NCI-H1105 (cell line): Measurements from ENCODE around the gene PRDM16.
A peak's percentile ranks its signal among the peaks of the same experiment; 100 is the strongest.

Experiments
- DNase-seq: peaks from one replicate; lab custom pipeline; 2025; lab: John Stamatoyannopoulos, UW

The PRDM16 gene

DNA sequence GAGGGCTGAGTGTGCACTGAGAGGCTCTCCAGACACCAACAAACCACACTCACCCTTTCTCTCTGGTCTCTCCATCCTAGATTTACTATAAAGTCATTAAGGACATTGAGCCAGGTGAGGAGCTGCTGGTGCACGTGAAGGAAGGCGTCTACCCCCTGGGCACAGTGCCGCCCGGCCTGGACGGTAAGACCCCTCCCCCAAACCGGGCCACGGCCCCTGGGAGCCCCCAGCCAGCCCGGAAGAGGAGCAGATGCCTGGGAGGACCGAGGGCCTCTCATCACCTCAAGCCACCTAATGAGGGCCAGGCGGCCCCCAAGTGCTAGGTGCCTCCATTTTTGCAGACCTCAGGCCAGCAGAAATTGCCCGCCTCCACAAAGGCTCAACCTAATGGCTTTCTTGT lies 327.4 kb downstream of the PRDM16 start:
- no peak for DNase-seq

DNA sequence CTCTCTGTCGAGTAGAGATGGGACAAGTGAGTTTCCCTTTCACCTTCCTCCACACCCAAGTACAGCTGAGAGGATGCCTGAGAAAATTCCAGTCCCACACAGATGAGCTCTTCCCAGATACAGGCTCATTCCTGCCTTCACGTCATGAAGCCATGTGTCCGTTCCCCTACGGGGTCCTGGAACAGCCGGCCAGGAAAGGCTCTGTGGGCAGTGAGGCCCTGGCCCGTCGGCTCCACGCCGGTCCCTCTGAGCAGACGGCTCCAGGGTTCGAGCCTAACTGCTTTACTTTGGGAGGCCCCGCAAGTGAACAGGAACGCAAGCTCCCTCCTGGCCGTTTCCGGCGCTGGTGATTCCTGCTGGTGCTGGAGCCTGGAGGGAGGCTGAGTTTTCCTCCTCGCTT lies 328.3 kb downstream of the PRDM16 start:
- DNase-seq: no peak

DNA sequence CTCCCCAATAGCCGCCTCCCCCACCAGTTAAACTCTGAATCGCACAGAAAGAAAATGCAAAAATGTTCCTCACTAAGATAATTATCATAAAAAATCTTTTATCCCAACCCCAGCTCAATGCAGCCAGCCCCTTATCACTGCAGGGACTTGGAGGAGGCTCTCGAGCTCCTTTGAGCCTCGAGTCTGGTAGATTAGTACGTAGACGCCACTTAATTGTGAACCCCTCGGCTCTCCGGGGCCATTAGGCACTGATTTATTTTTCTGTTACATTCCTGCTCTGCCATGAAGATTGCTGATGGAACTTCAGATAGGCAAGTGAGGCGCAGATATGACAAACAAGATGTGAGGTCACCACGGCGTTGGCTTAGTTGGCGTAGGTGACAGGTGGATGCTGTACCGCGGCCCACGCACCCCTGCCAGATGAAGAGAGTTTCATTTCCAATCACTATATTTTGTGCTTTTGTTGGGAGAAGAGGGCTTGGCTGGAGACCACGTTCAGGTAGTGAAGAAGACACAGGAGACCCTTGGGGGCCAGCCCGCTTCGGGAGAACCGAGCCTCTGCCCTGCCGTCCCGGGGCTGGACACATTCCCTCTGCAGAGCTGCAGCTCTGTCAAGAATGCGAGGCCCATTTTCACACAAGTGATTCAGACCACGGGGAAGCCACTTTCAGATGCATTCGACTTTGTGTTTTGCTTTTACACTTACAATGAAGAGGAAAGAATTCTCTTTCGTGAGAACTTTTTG lies 329.6 kb downstream of the PRDM16 start:
- no peak for DNase-seq

DNA sequence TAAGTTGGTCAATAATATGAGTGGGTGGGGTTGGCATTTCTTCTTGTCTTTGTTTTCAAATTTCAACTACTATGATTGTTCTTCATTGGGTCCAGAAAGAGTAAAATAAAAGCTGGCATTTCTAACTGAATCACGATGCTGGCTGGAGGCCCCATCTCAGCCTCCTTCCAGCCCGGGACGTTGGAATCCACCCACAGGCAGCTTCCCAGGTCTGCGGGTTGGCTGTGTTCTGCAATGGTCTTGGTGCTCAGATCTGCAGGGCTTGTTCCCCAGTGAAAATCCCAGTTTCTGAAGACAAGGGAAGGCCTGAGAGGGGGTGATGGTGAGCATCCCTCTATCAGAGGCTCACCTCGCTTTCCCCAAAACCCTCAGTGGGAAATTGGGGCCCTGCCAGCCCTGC lies 330.7 kb downstream of the PRDM16 start:
- DNase-seq: no peak

DNA sequence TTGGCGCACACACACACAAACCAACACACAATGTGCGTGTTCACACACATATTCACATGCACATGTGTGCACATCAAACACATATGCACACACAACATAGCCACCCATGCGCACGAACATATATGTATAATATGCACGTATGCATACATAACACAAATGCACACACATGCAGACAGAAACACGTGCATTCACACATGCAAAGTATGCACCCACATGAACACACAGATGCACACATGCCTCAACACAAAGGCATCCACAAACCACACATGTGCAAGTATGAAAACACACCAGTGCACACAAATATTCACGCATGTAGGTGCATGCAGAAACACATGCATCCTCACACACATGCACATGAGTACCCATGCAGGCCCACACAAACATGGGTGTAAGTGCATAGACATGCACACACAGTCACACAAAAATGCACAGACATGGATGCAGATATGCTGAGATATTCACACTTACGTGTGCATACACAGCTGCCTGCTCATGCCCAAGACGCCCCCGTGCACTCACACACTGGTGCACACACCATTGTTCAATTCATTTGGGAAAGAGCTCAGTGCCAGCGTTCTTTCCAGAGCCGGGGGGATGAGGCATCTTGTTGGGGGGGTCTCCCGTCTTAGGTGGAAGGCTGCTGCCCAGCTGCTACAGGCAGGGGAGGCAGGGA lies 332.7 kb downstream of the PRDM16 start:
- DNase-seq: no peak

DNA sequence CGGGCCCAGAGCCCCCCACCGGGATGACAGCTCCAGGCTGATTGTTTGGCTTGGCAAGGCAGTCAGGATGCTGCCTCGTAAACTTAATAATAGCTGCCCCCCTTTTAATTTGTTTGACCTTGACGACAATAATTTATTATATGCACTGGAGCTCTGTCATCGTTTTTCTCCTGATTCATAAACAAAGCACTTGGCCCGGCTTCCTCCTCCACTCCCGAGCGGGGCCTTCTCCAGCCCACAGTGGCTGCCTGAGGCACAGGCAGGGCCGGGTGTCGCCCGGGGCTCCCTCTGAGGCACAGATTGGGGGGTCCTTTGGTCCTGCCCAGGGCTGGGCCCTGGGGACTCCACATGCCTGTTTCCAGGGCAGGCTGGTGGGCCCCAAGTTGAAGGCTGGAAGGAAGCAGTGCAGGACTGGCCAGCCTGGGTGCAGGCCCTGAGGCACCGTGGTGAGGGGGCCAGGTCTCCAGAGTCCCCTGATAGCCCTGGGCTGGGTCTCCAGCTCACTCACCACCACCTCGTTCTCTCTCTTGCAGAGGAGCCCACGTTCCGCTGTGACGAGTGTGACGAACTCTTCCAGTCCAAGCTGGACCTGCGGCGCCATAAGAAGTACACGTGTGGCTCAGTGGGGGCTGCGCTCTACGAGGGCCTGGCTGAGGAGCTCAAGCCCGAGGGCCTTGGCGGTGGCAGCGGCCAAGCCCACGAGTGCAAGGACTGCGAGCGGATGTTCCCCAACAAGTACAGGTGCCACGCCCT lies 333.4 kb downstream of the PRDM16 start:
- peak; percentile 55 for DNase-seq

DNA sequence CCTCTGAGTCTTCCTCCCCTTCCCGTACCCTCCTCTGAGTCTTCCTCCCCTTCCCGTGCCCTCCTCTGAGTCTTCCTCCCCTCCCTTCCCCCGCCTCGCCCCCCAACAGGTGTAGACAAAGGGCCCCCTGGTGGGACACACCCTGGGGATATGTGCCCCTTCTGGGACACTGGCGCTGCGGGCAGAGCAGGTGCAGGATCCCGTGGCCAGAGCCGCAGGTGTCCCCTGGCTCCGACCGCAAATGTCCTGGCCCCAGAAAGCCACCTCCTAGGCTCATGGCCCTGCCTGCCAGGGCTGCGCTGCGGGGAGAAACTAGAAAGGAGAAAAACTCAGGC lies 334.0 kb downstream of the PRDM16 start:
- no peak for DNase-seq

DNA sequence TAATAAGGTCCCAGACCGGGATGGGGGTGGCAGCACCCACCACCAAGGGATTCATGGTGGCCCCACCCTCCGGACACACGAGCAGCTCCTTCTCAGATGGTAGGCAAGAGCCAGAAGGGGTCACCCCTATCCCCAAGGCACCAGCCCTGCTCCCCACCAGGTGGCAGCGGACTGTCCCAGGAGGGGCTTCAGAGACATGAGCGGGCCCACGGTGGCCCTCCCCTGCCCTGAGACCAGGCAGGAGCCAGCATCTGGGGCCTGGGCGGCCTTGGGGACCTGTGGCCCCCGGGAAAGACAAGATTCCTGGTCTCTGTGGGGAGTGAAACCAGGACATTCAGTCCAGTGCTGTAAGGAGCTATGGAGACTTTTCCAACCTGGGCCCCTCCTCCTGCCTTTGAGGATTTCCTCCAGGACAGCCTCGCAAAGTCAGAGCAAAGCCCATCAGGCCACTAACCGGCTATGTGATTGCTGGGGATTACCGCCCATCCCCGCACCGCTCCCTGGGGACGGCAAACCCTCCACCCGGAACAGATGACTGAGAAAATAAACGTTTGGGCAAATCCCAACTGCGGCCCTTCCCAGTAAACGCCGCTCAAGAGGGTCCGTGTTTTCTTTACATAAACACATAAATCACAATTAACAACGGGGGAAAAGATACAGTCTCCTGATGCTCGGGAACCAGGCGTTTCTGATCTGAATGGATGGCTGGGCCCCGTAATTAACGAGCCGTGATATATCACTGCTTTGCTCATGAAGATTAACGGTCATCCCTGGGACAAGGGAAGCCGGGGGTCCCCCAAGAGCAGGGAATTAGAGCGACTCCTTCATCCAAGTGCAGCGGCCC lies 334.6 kb downstream of the PRDM16 start:
- DNase-seq: peak; percentile 24

DNA sequence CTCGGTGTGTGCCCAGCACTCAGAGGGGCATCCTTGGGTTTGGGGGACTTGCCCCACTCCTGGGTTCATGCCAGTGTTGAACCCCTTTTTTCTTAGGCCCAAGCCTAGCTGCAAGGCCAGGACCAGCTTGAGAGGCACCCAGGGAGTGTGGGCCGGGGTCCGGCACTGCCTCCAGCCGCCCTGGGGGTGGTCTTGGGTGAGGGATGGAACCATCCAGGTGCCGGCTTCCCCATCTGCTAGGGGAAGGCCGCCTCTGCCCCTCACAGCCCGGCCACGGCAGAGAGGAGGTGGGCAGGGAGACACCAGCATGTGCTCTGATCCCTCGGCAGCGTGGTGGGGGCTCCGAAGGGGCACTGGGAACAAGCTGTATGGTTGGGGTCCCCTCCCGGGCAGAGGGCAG lies 335.3 kb downstream of the PRDM16 start:
- no peak for DNase-seq

DNA sequence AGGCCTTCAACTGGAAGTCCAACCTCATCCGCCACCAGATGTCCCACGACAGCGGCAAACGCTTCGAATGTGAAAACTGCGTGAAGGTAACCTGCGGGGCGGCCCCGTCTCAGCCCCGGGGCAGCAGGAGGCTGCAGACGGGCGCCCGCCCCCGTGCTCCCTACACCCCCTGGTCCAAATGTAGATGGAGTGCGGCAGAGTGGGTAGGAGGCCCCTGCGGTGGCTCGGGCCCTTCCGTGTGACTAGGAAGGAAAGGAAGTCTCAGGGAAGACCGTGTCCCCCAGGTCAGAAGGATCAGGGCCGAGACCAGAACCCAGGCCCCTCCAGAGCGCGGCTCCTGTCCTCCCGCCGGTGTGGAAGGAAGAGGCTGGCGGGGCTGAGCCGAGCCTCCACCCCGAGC lies 335.8 kb downstream of the PRDM16 start:
- no peak for DNase-seq

DNA sequence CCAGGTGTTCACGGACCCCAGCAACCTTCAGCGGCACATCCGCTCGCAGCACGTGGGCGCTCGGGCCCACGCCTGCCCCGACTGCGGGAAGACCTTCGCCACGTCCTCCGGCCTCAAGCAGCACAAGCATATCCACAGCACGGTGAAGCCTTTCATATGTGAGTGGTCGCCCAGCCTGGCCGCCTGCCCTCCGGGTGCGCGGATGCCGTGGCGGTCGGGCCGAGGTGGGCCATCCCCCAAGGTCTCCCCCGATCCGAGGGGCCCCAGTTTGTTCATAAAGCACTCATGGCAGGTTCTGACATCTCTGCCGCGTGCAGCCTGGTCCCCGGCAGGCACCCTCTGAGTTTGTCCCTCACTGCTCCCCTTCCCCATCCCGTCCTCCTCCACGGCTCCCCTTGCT lies 336.5 kb downstream of the PRDM16 start:
- no peak for DNase-seq

DNA sequence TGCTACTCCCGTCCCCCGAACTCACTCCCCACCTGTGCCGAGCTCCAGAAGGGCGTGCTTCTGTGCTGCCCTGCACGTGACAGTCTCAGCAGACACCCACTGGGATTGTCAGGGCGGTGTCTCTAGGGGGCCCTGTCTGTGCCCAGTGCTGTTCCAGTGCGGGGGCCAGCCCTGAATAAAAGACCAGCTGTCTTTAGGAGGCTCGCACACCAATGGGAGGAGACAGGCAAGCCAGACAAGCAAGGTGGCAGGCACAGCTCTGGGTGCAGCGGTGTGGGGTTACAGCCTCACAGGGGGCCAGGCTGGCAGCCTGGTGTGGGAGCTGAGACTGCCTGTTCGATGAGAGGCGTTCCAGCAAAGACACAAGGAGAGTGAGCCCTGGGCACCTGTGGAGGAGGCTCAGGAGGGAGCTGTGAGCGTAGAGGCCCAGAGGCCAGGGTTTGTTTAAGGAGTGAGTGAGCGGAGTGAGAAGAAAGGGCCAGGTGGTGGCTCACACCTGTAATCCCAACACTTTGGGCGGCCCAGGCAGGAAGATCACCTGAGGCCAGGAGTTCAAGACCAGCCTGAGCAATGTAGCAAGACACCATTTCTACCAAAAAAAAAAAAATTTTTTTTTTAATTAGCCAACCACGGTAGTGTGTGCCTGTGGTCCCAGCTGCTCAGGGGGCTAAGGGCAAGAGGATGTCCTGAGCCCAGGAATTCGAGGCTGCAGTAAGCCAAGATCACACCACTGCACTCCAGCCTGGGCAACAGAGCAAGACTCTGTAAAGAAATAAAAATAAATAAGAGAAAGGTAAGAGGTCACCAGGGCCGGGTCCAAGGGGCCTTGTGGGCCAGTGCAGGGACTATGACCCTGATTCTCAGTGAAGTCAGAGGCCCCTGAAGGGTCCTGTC lies 337.2 kb downstream of the PRDM16 start:
- DNase-seq: no peak

DNA sequence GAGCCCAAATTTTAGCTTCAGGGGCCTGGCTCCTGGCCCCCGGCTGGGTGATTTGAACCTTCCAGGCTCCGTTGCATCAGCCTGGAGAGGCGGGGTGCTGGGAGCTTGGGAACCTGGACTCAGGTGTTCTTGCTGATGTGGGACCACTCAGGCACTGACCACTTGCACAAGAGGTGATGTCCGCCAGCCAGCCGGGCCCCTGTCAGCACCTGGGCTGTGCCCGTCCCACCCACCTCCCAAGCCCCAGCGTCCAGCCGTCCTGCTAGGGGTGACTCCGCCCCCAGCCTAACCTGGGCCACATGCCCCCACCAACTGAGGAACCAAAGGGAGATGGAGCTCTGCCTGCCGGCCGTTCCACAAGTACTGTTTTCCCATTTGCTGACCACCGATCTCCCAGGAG lies 338.0 kb downstream of the PRDM16 start:
- DNase-seq: no peak

DNA sequence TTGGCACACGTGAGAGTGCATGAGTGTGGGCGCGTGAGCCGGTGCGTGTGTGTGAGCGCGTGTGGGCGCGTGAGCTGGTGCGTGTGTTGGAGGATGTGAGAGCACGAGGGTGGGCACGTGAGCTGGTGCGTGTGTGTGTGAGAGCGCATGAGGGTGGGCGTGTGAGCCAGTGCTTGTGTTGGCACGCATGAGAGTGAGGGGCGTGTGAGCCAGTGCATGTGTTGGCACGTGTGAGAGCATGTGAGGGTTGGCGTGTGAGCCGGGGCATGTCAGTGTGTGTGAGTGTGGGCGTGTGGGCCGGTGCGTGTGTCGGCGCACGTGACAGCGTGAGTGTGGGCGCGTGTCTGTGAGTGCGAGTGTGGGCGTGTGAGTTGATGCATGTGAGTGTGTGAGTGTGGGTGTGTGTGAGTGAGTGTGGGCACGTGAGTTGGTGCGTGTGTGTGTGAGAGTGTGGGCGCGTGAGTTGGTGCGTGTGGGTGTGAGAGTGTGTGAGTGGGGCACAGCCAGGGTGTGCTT lies 339.8 kb downstream of the PRDM16 start:
- no peak for DNase-seq

DNA sequence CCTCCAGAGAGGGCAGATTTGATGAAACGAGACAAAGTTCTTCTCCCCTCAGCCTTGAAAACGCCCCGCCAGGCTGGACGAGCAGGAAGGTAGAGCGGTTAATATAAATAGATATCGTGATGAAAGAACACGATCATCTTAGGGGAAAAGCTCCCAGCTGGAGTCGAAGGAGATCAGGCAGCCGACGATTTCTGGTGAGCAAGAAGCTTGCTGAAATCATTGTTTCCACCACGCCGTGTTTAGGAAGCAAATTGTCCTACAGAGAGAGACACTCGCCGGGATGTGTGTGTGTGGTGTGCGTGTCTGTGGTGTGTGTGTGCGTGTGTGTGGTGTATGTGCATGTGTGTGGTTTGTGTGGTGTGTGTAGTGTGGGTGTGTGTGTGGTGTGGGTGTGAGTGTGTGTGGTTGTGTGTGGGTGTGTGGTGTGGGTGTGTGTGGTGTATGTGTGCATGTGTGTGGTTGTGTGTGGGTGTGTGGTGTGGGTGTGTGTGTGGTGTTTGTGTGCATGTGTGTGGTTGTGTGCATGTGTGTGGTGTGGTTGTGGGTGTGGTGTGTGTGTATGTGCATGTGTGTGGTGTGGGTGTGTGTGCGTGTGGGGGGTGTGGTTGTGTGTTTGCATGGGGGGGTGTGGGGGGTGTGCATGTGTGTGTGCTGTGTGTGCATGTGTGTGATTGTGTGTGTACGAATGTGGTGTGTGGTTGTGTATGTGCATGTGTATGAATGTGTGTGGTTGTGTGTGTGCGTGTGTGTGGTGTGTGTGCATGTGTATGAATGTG lies 340.6 kb downstream of the PRDM16 start:
- no peak for DNase-seq

DNA sequence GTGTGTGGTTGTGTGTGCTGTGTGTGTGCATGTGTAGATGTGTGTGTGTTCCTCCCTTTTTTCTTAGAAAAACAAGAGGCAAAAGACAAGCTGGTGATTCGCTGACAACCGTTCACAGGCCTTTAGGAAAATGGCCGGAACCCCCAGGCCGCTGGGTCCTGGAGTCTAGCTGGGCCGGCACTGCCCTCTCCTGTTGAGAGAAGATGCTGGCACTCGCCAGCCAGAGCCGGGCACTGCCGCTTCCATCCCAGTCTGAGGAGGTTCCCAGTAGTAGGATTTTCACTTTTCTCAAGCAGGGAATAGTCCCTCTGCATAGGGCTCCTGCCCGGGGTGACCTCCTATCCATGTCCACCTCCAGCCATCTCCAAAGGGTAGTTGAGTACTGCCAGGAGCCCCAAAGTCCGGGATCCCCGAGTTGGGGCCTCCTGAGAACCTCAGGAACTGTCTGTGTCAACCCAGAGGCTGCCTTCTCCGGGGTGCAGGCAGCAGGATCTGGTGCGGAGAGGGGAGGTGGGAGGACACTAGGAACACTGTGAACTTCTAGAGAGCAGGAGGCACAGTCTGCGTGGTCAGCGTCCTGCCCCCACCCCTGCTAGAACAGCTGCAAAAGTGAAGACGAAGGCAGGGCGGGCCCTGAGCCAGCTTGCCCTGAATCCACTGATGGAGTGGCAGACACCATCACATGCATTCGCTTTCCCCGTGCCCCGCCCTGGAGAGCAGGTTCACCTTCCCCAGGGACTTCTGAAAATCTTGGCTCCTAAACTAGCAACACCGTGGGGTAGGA lies 341.3 kb downstream of the PRDM16 start:
- peak; percentile 51 for DNase-seq

DNA sequence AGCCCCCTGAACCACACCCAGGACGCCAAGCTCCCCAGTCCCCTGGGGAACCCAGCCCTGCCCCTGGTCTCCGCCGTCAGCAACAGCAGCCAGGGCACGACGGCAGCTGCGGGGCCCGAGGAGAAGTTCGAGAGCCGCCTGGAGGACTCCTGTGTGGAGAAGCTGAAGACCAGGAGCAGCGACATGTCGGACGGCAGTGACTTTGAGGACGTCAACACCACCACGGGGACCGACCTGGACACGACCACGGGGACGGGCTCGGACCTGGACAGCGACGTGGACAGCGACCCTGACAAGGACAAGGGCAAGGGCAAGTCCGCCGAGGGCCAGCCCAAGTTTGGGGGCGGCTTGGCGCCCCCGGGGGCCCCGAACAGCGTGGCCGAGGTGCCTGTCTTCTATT lies 342.8 kb downstream of the PRDM16 start:
- DNase-seq: no peak

DNA sequence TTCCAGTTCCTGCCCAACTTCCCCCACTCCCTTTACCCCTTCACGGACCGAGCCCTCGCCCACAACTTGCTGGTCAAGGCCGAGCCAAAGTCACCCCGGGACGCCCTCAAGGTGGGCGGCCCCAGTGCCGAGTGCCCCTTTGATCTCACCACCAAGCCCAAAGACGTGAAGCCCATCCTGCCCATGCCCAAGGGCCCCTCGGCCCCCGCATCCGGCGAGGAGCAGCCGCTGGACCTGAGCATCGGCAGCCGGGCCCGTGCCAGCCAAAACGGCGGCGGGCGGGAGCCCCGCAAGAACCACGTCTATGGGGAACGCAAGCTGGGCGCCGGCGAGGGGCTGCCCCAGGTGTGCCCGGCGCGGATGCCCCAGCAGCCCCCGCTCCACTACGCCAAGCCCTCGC lies 343.4 kb downstream of the PRDM16 start:
- DNase-seq: no peak

DNA sequence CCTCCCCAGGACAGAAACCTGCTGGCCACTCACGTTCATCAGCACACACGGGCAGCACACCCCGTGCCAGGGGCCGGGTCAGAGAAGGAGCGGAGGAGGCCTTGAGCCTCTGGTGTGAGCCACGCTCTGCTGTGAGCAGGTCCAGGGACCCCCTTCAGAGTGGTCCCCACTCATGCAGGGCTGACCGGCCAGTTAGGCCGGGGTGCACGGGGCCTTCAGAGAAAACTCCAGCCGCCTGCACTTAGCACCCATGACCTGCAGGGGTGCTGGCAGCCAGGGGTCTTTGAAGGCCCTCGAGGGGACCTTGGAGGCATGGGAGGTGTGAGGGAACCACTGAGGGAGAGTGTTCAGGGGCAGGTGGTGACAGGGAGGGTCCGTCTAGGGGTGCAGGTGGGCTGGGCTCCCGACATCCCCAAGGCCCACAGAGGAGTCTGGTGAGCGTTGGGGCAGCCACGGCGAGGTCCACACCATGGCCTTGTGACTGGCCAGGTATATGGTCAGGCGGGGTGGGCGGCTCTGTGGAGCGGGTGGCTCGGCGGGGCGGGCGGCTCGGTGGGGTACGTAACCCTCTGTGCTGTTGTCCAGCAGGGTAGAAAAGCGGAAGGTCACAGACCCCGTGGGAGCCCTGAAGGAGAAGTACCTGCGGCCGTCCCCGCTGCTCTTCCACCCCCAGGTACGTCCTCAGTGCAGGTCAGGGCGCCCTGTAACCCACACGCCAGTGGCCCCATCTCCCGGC lies 345.1 kb downstream of the PRDM16 start:
- no peak for DNase-seq
